GM21381 (cell line): ENCODE measurements around the gene HNRNPH3.

Source experiments
- ATAC-seq: cut with Tn5 transposase; IDR thresholded peaks from one replicate; pipeline ENCODE4 v1.9.1; 2021; ENCODE audit warnings: mild to moderate bottlenecking, moderate library complexity; ENCODE audit not compliant: unreplicated experiment

Gene HNRNPH3

GRCh38 chr10:68330852-68331454, 911 bp upstream of the HNRNPH3 start:
- no peak for ATAC-seq

GRCh38 chr10:68332259-68333057, 594 bp downstream of the HNRNPH3 start, which contains the start of gene PBLD:
TSS of gene PBLD (minus strand) at chr10:68332928. CDS start at chr10:68306844, 26,084 bp downstream.
- ATAC-seq = peak; percentile 29

GRCh38 chr10:68333058-68333395, 1.2 kb downstream of the HNRNPH3 start:
- ATAC-seq = no peak

DNA sequence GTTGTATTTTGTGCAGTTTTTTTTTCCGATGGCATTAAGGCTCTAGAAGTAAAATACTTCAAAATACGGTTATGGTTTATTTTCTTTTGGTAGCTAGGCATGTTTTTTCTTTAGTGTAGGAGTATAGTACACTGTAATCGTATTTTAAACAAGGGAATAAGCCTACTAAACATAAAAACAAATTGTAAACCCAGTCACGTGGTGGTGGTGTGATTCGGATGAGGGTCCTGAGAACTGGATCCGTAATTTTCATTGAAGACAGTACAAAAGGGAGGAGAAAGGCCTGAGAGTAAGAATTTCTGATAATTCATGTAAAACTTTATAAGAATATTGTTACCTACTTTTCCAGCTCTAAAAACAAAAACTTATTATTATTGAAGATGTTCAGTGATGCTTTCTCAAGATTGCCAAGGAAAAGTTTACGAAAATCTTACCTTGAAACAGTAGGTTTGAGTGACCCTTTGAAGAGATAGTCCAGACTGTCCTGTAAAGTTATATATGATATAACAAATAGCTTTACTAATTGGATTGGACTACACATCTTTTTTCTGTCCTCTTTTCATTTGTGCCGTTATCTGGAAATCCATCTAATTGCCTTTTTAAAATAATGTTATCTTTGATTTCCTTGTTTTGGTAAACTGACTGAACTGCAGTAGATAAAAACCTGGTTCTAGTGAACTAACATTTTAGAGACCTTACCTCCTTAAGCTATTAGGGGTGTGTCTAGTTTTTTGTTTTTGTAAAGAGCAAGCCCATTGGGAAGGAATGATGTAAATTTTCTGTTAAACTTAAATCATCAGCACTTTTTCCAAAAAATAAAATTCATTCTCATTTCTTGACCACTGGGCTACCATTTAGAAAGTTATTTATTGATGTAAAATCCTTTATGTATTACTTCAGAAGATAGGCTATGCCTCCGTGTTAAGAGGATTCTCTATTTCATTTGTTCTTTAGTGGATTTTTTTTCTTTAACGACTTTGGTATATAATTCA, 1.9 kb downstream of the HNRNPH3 start:
- no peak for ATAC-seq

DNA sequence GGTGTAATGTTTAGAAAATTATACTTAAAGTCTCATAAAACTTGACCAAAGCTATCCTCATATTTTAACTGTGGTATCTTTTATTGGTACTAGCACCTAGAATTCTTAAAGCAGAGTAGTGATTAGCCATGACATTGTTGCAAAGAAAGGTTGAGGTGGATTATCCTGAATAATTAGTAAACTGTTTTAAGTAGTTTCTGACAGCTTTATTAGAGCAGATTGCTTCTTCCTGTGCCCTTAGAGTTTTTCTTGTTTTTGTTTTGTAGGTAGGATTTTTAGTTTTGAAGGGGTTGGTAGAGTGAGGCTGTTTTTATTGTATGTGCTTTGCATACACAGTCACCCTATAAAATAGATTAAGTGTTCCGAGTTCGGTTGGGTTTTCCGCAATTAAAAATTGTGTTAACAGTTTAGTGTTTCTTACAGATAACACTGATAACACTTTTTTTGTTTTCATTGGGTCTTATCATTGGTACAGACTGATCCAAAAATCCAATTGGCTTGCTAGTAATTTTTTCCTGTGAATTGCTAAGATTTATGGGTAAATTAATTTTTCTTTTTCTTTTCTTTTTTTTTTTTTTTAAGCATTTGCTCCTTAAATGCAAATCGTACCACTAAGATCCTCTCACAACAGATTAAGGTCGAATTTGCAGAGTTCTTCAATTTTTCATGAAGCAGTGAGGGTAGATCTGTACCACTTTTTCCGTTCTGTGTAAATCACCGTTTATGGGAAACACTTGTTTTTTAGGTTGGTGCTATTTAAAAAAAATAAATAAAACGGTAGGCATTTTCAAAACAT, 3.0 kb downstream of the HNRNPH3 start:
- ATAC-seq = no peak

DNA sequence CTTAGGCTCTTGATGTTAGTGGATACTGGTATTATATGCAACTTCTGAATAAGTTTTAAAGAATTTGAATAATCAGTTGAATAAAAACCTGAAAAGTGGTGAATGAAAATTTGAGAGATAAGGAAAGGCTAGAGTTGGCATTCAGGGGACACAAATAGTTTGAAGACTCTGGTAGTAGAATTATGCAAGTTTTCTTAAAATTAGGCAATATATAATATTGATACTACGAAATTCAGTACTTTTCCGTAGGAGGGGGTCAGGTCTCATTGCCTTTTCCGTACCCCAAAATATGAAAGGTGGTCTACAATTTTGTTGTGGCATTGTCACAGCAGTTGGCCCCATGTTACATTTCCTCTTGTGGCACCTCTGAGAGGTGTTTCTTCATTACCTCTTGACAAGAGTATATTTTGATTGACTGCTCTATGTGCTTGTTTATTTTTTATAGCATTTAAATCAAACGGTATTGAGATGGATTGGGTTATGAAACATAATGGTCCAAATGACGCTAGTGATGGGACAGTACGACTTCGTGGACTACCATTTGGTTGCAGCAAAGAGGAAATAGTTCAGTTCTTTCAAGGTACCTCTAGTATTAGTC, 5.0 kb downstream of the HNRNPH3 start:
- ATAC-seq = no peak

DNA sequence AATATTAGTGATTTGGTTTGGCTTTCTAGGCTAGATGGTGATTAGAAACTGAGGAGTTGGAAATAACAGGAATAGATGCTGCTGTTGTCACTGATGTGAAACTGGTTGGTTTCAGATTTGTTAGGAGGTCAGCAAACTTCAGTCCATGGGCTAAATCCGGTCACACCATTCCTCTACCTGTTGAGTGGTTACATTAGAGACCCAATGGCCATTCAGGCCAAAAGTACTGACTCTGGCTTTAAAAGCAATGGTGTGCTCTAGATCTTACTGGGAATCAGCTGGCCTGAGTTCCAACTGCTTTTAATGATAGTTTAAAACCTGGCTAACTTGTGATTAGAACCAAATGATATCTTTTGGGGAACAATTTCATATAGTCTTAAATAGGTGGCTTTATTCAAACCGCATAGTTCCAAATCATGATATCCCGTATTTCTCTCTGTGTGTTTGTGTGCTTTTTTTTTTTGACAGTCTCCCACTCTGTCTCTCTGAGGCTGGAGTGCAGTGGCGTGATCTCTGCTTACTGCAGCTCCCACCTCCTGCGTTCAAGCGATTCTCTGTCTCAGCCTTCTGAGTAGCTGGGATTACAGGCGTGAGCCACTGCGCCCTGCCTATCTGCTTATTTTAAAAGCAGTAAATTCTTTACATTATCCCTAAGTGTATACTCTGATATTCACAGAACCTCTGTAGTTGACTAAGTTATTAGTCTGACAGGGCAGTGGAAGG, 8.7 kb downstream of the HNRNPH3 start:
- no peak for ATAC-seq

- ATAC-seq = no peak
Measured at GRCh38 chr10:68342909-68343516, 11.1 kb downstream of the HNRNPH3 start.

- ATAC-seq = no peak
Measured at GRCh38 chr10:68345621-68346020, 13.8 kb downstream of the HNRNPH3 start.

- no peak for ATAC-seq
Measured at GRCh38 chr10:68346774-68347173, 14.9 kb downstream of the HNRNPH3 start.

DNA sequence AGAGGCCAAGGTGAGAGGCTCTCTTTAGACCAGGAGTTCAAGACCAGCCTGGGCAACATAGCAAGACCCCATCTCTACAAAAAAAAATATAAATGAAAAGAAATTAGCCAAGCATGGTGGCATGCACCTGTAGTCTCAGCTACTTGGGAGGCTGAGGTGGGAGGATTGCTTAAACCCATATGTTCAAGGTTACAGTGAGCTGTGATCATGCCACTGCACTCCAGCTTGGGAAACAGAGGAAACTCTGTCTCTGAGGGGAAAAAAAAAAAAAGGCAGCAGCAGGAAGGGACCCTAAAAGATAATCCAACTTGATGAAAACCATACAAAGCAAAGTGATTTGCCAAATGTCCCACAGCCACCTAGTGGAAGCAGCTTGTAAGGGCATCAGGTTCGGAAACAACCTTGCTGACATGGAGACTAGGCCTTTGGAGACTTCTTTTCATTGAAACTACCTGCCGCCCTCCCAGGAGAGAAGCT, 16.4 kb downstream of the HNRNPH3 start:
- peak; percentile 48 for ATAC-seq

DNA sequence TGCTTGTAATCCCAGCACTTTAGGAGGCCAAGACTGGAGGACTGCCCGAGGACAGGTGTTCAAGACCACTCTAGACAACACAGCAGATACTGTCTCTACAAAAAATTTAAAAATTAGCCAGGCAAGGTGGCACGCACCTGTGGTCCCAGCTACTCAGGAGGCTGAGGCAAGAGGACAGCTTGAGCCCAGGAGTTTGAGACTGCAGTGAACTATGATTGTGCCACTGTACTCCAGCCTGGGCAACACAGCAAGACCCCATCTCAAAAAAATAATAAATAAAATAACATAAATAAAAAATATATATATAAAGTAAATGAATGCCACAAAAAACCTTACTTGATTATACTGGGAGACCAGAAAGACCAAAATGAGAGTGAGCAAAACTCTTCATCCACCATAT, 21.7 kb downstream of the HNRNPH3 start:
- ATAC-seq = no peak

DNA sequence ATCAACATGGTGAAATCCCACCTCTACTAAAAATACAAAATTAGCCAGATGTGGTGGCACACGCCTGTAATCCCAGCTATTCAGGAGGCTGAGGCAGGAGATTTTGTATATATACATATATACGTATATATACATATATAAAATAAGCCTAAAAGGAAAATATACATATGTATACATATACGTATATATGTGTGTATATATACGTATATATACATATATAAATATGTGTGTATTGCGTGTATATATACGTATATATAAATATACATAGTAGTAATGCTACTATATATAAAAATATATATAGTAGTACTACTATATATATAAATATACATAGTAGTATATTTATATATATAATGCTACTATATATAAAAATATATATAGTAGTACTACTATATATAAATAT, 27.3 kb downstream of the HNRNPH3 start:
- ATAC-seq = no peak

DNA sequence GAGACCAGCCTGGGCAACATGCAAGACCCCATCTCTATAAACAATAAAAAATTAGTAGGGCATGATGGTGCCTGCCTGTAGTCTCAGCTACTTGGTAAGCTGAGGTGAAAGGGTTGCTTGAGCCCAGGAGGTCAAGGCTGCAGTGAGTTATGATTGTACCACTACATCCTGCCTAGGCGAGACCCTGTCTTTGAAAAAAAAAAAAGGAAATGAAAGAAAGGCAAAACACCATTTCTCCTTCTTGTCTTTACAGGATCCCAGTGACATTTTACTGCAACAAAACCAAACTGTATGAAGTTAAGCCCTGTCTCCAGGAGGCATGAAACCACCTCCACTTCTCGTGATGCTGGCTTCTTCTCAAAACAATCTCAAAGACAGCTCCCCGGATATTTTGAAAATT, 30.7 kb downstream of the HNRNPH3 start:
- no peak for ATAC-seq

DNA sequence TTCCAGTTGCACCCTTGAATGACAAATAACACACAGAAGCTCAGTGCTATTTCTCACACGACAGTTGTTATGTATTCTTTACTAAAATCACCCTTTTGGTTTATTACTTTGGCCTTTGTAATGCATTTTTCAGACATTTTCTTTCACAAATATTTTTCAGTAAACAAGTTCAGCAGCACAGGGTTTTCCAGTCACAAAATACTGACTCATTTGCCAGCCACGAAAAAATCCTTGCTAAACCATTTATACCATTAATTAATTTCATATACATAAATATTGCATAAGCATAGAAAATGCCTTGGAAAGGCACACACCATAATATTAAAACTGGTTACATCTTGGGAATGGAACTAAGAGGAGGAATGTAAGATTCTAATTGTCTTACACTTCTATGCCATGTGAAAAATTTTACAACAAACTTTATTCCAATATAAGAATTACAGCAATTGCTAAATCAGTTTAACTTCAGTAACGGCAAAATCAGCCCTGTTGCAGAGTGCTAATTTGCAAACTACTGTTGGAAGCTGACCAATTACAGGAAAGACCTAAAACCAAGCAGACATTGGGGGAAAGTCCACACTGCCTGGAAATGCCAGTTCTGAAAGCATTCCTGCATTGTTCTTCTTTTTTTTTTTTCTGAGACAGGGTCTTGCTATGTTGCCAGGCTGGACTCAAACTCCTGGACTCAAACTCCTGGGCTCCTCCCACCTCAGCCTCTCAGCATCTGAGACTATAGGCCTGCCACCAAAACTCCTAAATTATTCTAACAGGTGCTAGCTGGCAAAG, 32.4 kb downstream of the HNRNPH3 start:
- ATAC-seq = no peak

DNA sequence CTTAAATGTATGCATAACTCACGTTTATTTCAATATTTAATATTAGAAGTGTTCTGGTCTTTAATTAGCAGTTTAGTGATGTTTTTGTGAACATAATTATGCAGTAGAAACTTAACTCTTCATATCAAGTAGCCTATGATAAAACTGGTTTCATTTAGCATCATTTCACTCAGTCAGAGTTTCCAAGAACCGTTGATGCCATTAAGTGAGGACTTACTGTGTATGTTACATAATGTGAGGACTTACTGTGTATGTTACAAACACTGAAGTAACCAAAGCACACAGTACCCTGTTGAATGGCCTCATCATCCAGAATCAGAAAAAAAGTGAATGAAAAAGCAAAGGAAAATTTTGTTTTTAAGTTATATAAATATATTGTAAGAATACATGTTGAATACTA, 33.7 kb downstream of the HNRNPH3 start:
- ATAC-seq = no peak

DNA sequence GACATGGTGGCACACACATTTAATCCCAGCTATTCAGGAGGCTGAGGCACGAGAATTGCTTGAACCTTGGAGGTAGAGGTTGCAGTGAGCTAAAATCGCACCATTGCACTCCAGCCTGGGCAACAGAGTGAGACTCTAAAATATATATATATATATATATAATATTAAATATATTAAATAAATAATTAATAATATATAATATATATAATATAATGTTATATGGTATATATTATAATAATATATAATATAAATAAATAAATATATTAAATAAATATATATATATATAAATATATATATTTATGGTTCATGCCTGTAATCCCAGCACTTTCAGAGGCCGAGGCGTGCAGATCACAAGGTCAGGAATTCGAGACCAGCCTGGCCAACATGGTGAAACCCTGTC, 34.7 kb downstream of the HNRNPH3 start:
- no peak for ATAC-seq

DNA sequence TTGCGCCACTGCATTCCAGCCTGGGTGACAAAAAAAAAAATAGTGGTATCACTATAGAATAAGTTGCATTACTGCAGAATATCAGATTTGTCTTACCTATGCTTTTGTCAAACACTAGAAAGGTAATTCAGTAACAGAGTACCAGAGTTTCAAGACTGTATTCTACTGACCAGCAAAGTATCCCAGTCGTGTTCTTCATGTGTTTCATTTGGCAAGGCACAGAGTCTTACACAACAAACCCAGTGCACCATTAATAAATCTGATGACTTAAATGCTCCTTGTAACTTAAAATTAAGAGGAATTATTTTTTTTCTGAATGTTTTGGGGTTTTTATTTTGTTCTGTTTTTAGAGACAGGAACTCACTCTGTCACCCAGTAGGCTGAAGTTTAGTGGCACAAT, 35.3 kb downstream of the HNRNPH3 start:
- ATAC-seq = no peak
